ENCODE results near the gene B3GNT4.

GRCh38 chr12:122238861-122239260 lies 35.4 kb downstream of the B3GNT4 start:
- TF ChIP-seq CTCF (IDR thresholded peaks at IDR 0.05) (no peak), POLR2AphosphoS5 (IDR thresholded peaks at IDR 0.05) (no peak), POLR2A (IDR thresholded peaks at IDR 0.05) (no peak)
